ENCODE measurements around the gene FGD3.

The FGD3 gene

DNA sequence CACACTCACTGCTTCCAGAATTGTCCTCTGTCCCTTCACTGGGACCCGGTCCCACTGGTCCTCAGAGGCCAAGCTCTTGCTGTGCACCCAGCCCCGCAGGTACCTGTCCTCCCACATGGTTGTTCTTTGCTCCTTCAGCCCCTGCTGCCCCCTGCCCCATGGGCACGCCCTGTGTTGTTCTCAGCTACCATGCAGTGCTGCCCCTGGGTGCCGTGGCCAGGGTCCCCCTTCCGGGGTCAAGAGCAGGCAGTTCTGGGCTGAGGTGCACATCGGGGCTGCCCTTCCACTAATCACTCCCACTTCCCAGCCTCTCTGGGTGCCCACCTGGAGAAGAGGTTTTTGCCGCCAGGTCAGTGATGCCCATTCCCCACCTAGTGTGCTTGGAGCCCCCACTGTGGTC lies 79.3 kb downstream of the FGD3 start:
- H3K36me3 ChIP-seq (ENCODE audit: low read length), result no peaks in the 10 kb centered on the region
- H3K9me2 ChIP-seq (replicated peaks; ENCODE audit: insufficient read depth, low read length), result no peaks in the 10 kb centered on the region
- H4K20me1 ChIP-seq (ENCODE audit: low read depth, low read length), result no peaks in the 10 kb centered on the region
- no peaks in the 10 kb centered on the region for H3K79me2 ChIP-seq (ENCODE audit: insufficient read depth, low read length)
- TF ChIP-seq, protein P1, sequence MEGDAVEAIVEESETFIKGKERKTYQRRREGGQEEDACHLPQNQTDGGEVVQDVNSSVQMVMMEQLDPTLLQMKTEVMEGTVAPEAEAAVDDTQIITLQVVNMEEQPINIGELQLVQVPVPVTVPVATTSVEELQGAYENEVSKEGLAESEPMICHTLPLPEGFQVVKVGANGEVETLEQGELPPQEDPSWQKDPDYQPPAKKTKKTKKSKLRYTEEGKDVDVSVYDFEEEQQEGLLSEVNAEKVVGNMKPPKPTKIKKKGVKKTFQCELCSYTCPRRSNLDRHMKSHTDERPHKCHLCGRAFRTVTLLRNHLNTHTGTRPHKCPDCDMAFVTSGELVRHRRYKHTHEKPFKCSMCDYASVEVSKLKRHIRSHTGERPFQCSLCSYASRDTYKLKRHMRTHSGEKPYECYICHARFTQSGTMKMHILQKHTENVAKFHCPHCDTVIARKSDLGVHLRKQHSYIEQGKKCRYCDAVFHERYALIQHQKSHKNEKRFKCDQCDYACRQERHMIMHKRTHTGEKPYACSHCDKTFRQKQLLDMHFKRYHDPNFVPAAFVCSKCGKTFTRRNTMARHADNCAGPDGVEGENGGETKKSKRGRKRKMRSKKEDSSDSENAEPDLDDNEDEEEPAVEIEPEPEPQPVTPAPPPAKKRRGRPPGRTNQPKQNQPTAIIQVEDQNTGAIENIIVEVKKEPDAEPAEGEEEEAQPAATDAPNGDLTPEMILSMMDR (IDR thresholded peaks at IDR 0.05; ENCODE audit: insufficient read depth, low read length, poor library complexity, severe bottlenecking), result no peak
- TF ChIP-seq EZH2phosphoT487 (conservative IDR thresholded peaks at IDR 0.05; ENCODE audit: low read length), result no peak
- H3K9me3 ChIP-seq (ENCODE audit: insufficient read depth, low read length), result no peaks in the 10 kb centered on the region
- H3K4me2 ChIP-seq (ENCODE audit: low read depth, low read length, poor library complexity, severe bottlenecking), result no peak overlapping the region
- no peak overlapping the region for H3K9ac ChIP-seq (ENCODE audit: low read length)
- H3K27me3 ChIP-seq (ENCODE audit: low read length), result no peaks in the 10 kb centered on the region
- H3K4me3 ChIP-seq (ENCODE audit: insufficient read depth, low read length, poor library complexity, severe bottlenecking), result no peak overlapping the region
- no peak overlapping the region for H3K27ac ChIP-seq (ENCODE audit: low read depth, low read length)
- no peaks in the 10 kb centered on the region for H3F3A ChIP-seq (ENCODE audit: insufficient read depth)
- no peak overlapping the region for H2AFZ ChIP-seq (ENCODE audit: low read depth, low read length, severe bottlenecking)

DNA sequence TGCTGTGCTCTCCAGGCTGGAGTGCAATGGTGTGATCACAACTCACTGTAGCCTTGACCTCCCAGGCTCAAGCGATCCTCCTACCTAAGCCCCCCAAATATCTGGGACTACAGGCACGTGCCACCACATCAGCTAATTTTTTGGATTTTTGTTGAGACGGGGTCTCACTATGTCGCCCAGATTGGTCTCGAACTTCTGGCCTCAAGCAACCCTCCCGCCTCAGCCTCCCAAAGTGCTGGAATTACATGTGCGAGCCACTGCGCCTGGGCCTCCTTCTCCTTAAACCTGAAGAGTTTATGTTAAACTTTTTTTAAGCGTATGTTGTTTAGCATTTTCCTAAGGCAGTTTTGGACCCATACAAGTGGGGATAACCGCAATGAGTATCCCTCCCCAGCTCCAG lies 80.4 kb downstream of the FGD3 start:
- no peak overlapping the region for H2AFZ ChIP-seq (ENCODE audit: low read depth, low read length, severe bottlenecking)
- no peak overlapping the region for H3K9ac ChIP-seq (ENCODE audit: low read length)
- H4K20me1 ChIP-seq (ENCODE audit: low read depth, low read length), result no peaks in the 10 kb centered on the region
- H3K4me3 ChIP-seq (ENCODE audit: insufficient read depth, low read length, poor library complexity, severe bottlenecking), result no peak overlapping the region
- TF ChIP-seq, protein P1 (IDR thresholded peaks at IDR 0.05; ENCODE audit: insufficient read depth, low read length, poor library complexity, severe bottlenecking), result no peak
- TF ChIP-seq EZH2phosphoT487 (conservative IDR thresholded peaks at IDR 0.05; ENCODE audit: low read length), result no peak
- no peaks in the 10 kb centered on the region for H3K9me2 ChIP-seq (replicated peaks; ENCODE audit: insufficient read depth, low read length)
- H3F3A ChIP-seq (ENCODE audit: insufficient read depth), result no peaks in the 10 kb centered on the region
- no peak overlapping the region for H3K4me2 ChIP-seq (ENCODE audit: low read depth, low read length, poor library complexity, severe bottlenecking)
- H3K36me3 ChIP-seq (ENCODE audit: low read length), result no peaks in the 10 kb centered on the region
- no peak overlapping the region for H3K27ac ChIP-seq (ENCODE audit: low read depth, low read length)
- no peaks in the 10 kb centered on the region for H3K9me3 ChIP-seq (ENCODE audit: insufficient read depth, low read length)
- H3K27me3 ChIP-seq (ENCODE audit: low read length), result no peaks in the 10 kb centered on the region
- no peaks in the 10 kb centered on the region for H3K79me2 ChIP-seq (ENCODE audit: insufficient read depth, low read length)

GRCh38 chr9:93028448-93029006 lies 81.2 kb downstream of the FGD3 start:
- no peak overlapping the region for H3K9ac ChIP-seq (ENCODE audit: low read length)
- TF ChIP-seq, protein P1 (IDR thresholded peaks at IDR 0.05; ENCODE audit: insufficient read depth, low read length, poor library complexity, severe bottlenecking), result no peak
- H3K9me3 ChIP-seq (ENCODE audit: insufficient read depth, low read length), result no peaks in the 10 kb centered on the region
- no peak overlapping the region for H3K4me3 ChIP-seq (ENCODE audit: insufficient read depth, low read length, poor library complexity, severe bottlenecking)
- H3K27ac ChIP-seq (ENCODE audit: low read depth, low read length), result no peak overlapping the region
- no peaks in the 10 kb centered on the region for H4K20me1 ChIP-seq (ENCODE audit: low read depth, low read length)
- no peaks in the 10 kb centered on the region for H3K27me3 ChIP-seq (ENCODE audit: low read length)
- H3K4me2 ChIP-seq (ENCODE audit: low read depth, low read length, poor library complexity, severe bottlenecking), result no peak overlapping the region
- H3K36me3 ChIP-seq (ENCODE audit: low read length), result no peaks in the 10 kb centered on the region
- no peaks in the 10 kb centered on the region for H3K79me2 ChIP-seq (ENCODE audit: insufficient read depth, low read length)
- H3F3A ChIP-seq (ENCODE audit: insufficient read depth), result no peaks in the 10 kb centered on the region
- H3K9me2 ChIP-seq (replicated peaks; ENCODE audit: insufficient read depth, low read length), result no peaks in the 10 kb centered on the region
- H2AFZ ChIP-seq (ENCODE audit: low read depth, low read length, severe bottlenecking), result no peak overlapping the region

Data from SU-DHL-6 (cell line).